IPS-NIHi11 (cell line): Measurements from ENCODE around the gene HIBCH.
"Not testable (repeated sequence)": the region's sequence is repeated elsewhere in the genome, so short reads cannot be mapped to it uniquely, and the experiment has no call there.

Experiments used
- DNase-seq: peaks from one replicate; pipeline ENCODE4 v3.0.0; 2012; ENCODE audit warnings: mixed read lengths, low spot score

HIBCH gene

DNA sequence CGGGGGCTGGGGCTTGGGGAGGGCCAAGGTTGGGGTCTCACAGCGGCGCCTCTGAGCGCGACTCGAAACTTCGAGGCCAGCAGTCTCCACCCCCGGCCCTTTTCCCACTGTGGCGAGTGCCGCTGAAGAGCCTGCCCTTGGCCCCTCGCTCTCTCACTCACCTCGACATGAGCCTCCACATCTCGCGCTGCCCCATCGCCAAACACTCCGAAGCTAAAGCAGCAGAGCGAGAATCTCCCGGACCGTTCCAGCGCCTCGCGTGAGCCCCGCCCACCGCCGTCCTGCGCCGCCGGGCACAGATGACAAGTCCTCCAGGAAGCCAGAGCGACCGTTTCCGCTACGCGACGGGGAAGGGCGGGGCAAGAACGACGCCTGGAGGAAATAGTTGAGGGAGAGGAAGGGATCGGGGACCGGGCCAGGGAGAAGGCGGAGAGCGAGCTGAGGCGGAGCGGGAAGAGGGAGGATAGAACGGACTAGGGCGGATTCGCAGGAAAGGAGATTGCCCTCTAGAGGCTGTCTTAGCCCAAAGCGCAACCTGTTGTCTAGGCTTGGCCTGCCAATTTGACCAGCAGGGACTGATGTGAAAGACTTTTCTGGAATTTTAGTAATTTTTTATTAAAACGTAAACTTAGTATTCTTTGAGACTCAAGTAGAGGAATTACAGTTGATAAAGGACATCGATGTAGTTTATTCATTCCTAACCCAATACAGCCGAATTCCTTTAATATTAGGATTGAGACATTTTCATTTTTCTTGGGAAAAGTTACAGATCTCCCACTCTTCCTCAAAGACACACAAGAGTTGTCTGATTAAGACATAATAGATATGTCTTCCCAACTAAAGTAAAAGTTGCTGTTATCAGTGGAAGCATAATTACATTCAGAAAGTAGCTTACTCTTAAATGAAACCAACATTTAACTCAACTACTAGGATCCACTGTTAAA lies at the start of gene HIBCH:
Gene HIBCH (minus strand): TSS at position 272 of the 944 bp plus-strand sequence. CDS start 76 bp downstream, at position 196.
- DNase-seq: peak; percentile 90

- no peak for DNase-seq
Measured at GRCh38 chr2:190367091-190367490, 47.5 kb upstream of the HIBCH start.

GRCh38 chr2:190366248-190366753 lies 46.7 kb upstream of the HIBCH start:
- no peak for DNase-seq

DNA sequence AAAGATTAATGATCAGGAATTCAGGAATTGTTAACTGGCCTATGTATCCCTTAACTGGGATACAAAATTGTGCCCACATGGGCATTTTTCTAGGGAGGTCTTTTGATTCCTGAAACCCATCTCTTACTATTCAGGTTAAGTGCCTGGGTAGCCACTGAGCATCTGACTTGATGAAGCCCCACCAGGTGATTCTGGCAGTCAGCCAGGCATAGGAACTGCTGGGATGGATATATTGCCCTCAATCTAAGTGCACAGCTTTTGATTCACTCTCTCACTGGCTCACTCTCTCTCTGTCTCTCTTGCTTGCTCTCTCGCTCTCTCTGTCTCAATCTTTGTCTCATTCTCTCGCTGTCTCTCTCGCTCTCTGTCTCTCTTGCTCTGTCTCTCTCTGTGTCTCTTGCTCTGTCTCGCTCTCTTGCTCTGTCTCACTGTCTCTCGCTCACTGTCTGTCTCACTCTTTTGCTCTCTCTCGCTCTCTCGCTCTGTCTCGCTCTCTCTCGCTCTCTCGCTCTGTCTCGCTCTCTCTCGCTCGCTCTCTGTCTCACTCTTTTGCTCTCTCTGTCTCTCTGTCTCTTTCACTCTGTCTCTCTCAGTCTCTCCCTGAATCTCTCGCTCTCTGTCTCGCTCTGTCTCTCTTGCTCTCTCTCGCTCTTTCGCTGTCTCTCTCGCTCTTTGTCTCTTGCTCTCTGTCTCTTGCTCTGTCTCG lies 46.0 kb upstream of the HIBCH start:
- no peak for DNase-seq

DNA sequence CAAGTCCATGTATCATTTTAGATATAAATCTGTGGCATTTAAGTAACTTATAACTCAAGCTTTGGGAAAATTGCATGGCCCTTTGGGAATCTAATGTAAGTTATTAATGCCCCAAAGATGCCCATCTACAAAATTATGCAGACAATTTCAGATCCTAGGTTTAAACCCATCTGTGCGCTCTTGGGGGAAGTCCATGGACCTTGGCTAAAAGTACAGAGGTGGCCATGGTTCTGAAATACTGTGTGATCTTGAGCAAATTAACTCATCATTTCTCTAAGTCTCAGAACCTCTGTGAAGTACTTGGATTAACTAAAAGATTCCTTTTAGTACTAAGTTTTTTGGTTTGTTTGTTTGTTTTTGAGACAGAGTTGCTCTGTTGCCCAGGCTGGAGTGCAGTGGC lies 43.3 kb upstream of the HIBCH start:
- DNase-seq: no peak

DNA sequence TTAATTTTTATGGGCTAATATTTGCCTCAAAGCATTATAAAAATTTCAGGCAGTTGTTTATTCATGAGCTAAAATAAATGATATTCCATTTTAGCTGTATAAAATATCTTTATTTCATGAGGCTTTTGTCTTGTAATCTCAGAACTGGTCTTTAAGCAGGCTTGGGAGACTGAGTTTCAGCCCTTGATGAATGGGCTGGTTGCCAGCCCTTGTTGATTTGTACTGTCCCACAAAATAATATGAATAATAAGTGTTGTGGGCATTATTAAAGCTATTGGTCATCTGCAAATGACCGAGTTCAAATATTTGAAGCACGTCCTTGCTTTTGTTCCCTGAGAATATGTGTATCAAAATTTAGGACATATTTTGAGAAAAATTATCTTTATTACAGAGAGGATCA lies 41.9 kb upstream of the HIBCH start:
- no peak for DNase-seq

GRCh38 chr2:190360965-190361364 lies 41.3 kb upstream of the HIBCH start:
- DNase-seq: no peak

DNA sequence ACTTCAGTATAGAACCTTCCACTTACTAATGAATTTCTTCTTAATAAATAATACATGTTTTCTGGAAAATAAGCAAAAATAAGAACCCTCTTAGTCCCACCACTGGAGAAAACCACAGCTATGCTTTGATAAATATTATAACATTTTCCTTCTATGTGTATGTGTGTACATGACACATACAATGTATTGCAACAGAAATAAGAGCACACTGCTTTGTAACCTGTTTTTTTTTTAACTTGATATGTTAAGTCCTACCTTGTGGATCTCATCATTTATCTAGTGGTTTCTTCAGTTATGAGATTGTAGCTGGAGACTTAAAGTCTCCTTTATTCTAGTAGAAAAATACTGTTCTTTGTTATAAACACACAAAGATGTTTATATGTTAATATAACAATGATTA lies 40.9 kb upstream of the HIBCH start:
- DNase-seq: no peak

DNA sequence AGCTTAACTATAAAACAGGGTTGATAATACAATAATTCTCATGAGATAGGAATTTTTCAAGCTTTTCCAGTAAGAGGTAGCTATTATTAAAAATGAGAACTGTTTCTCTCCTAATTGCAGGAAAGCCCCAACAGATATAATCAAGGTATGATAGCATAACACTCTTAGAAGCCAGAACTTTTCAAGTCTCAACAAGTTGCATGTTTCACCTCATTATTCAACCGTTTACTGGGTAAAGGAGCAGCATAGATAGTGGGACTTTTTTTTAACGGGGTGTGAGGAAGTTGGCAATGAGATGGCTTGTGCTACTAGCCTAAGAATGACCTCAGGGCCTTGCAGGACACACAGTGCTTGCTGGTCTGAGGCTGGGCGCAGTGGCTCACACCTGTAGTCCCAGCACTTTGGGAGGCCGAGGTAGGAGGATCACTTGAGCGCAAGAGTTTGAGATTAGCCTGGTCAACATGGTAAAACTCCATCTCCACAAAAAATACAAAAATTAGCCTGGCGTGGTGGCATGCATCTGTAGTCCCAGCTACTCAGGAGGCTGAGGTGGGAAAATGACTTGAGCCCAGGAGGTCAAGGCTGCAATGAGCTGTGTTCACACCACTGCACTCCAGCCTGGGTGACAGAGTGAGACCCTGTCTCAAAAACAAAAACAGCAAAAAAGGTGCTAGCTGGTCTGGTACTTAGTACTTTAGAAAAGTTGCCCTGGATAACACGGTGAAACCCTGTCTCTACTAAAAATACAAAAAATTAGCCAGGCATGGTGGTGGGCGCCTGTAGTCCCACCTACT lies 39.2 kb upstream of the HIBCH start:
- DNase-seq: not testable (repeated sequence)

GRCh38 chr2:190357600-190357999 lies 38.0 kb upstream of the HIBCH start:
- DNase-seq: no peak

DNA sequence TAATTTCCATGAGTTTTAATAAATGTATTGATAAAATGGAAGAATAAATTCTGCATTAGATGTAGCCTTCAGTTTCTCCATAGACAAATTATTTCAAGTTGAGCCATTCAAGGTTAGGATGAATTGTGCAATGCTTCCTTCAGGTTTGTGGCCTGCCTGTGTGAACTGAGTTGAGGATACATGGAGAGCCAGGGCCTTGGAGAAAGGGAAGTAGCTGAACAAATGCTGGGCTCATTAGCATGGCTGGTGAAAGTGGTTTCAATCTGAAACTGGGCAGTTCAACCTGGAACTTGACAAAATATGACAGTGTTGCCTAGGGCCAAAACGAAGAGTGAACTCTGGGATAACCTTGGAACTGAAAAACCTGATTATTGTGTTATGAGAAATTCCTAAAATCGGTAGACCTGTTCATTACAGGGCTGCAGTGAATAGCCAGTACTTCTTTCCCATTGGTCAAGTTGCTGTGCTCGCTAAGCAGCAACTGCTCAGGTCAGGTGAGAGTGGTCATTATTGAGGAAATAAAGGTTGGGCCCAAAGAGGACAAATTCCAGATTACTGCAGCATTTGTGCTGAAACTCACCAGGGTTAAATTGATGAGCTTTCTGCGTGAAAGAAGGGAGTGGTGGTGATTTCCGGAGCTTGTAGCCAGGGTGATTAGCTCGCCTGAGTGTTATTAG lies 36.5 kb upstream of the HIBCH start:
- DNase-seq: no peak

GRCh38 chr2:190354003-190354690 lies 34.5 kb upstream of the HIBCH start:
- DNase-seq: no peak

GRCh38 chr2:190353537-190353899 lies 33.9 kb upstream of the HIBCH start:
- no peak for DNase-seq

DNA sequence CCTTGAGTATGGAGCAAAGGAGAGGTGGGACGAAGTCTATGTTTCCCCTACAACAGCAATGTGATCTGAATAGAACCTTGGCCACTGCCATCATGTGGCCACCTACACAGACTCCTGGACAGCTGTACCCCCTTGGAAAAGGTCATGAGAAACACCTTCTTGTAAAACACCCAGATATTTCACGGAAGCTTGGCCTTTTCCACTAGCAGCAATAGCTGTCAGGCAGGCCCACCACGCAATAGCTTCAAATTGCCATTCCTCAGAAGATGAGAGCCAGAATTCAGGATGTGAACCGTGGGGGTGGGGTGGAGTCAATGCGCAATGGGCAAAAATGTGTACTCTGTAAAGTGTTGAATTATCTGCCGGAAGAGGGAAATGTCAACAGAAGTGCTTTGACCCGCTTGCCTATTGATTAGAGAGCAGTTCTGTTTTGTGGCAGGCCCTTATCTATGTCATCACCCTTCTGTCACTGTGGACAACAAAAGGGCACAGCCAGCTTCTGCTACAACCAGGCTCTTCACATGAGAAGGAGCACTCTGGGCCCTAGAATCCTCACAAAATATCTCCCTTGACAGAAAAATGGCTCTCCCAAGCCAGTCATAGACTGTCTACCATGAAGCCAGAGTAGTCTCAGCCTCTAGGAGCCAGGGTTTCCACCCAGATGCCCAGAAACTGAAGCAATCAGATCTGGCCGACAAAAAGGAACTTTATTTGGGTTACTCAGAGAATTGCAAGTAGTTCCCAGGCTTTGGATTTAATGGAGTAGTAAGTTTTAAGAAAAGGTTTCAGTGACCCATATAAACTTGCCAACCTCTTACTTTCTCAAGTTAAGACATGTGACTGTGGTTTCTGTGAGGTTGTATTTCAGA lies 33.3 kb upstream of the HIBCH start:
- DNase-seq: no peak

DNA sequence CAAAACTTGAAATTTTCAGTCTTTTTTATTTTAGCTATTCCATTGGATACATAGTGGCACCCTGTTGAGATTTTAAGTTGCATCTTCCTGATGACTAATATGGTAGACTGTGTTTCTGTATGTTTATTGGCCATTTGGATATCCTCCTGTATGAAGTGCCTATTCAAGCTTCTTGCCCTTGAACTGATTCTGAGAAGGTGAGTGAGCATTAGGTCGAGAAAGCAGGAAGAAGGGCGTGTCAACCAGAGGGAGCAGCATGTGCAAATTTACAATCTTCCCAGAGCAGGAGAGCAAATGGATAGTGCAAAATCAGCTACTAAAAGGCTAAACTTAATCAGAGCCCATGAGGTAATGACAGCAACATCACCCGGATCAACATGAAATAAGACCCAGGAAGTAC lies 32.3 kb upstream of the HIBCH start:
- no peak for DNase-seq

DNA sequence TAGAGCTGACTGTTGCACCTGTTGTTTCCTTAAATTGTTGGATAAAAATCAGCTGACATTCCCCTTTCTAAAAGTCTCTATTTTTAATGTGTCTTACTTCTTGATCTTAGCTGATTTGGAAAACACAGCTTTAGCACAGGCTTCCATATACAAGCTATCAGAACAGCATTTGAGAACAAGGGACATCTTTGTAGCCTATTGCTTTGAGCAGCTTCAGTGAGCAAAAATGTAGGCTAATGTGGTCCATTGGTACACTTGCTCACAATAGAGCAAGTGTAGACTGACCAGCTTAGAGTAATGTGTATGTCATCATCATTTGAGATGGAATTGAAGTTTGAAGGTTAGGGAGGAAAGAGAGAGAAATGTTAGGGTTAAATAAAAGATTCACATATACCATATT lies 30.7 kb upstream of the HIBCH start:
- DNase-seq: no peak

DNA sequence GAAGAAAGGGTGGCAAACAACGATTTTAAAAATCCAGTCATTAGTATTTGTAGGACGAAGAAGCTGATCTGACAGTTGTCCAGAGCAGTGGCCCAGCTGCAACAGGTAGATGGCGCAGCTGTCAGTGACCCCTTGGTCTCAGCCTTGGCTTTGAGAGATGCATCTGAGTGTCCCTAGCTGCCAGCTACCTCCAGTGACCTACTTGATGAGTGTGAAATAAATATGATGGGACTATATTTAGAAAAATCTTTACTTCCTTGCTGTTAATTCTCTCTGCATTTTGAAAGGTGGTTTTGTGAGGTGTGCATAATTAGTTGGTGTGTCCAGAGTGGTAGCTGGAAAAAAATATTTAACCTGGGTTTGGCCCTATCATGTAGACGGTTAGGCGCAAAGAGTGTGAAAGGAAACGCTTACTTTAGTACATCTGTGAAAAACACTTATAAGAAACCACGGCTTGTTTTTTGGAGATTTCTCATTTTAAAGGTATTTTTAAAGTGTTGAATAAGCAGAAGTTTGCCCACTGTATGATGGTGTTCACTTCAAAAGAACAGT lies 24.7 kb upstream of the HIBCH start:
- DNase-seq: peak; percentile 60

GRCh38 chr2:190343536-190344275 lies 24.1 kb upstream of the HIBCH start, which contains the start of gene INPP1:
INPP1 (plus strand) TSS chr2:190343589; CDS start chr2:190360103, 16,514 bp downstream.
- DNase-seq: peak; percentile 72

- no peak for DNase-seq
Measured at GRCh38 chr2:190343089-190343535, 23.5 kb upstream of the HIBCH start.
